Measurements from ENCODE around the gene PIPOX. TPM values are rescaled to one million over a fixed set of nuclear protein-coding genes. Genes with fewer than 3 reads are reported as not detected.
A peak's percentile ranks its signal among the peaks of the same experiment; 100 is the strongest.

PIPOX gene
- total and polyA plus RNA-seq, 2 of the 13 experiments (the other 11 are each of a cell fraction or from before 2014, with no cell fraction given) = 87.3 to 154 TPM

DNA sequence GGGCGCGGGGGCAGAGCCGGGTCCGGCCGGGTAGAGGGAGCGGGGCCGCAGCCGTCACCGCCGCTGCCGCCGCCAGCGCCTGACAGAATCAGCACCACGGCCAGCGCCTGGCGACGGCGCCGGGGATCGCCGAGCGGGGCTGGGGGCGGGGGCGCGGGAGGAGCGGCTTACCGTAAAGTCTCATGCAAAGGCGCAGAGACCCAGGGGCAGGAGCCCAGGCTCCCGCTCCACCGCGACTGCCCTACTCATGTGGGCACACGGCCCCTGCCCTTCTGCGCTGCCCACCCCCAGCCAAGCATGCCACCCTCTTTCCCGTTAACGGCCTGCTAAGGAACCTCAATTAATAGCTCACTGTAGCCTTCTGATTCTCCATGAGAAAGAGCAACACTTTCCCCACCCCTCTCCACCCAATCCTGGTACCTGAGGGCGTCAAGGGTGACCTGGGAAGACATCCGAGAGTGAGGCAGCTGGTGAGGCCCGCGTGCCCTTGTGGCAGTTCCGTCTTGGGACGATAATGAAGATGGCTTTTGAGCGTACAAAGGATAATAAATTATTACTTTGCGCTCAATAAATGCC is 36.9 kb upstream of the PIPOX start, which contains the start of gene SEZ6 (continued):
- TF ChIP-seq ZNF335 (CRISPR knock-in tag; IDR thresholded peaks at IDR 0.05) (peak; percentile 62; the same call in 1 of the 2 replicates), NCOA1 (CRISPR knock-in tag; IDR thresholded peaks at IDR 0.05) (no peak), STAT5B (CRISPR knock-in tag; IDR thresholded peaks at IDR 0.05) (peak; percentile 97), SYNCRIP (IDR thresholded peaks at IDR 0.05; ENCODE audit: insufficient read depth, low read depth, low read length) (no peak), ZNF598 (CRISPR knock-in tag; IDR thresholded peaks at IDR 0.05; ENCODE audit: borderline replicate concordance) (0 out of 2 replicates have a peak, but pooled peaks have one; percentile 38), ZNF572 (CRISPR knock-in tag; IDR thresholded peaks at IDR 0.05) (no peak), ZNF569 (CRISPR knock-in tag; IDR thresholded peaks at IDR 0.05; ENCODE audit: borderline replicate concordance) (no peak), SRY (CRISPR knock-in tag; IDR thresholded peaks at IDR 0.05) (peak; percentile 98), ZSCAN21 (CRISPR knock-in tag; IDR thresholded peaks at IDR 0.05; ENCODE audit: borderline replicate concordance) (peak; percentile 92), ZNF674 (CRISPR knock-in tag; IDR thresholded peaks at IDR 0.05; ENCODE audit: low read depth) (peak; percentile 65; the same call in 1 of the 2 replicates), HMG20A (CRISPR knock-in tag; IDR thresholded peaks at IDR 0.05; ENCODE audit: borderline replicate concordance) (no peak), ZNF446 (CRISPR knock-in tag; IDR thresholded peaks at IDR 0.05) (peak; percentile 68; the same call in 1 of the 2 replicates), ZNF136 (CRISPR knock-in tag; IDR thresholded peaks at IDR 0.05; ENCODE audit: low read depth) (no peak), MXD4 (CRISPR knock-in tag; IDR thresholded peaks at IDR 0.05) (peak; percentile 92; the same call in 1 of the 2 replicates), ZNF83 (CRISPR knock-in tag; IDR thresholded peaks at IDR 0.05; ENCODE audit: borderline replicate concordance) (peak; percentile 96), ZNF615 (CRISPR knock-in tag; IDR thresholded peaks at IDR 0.05; ENCODE audit: borderline replicate concordance) (no peak)
- TF ChIP-seq, protein P1, sequence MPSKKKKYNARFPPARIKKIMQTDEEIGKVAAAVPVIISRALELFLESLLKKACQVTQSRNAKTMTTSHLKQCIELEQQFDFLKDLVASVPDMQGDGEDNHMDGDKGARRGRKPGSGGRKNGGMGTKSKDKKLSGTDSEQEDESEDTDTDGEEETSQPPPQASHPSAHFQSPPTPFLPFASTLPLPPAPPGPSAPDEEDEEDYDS (CRISPR knock-in tag; IDR thresholded peaks at IDR 0.05) = 0 out of 2 replicates have a peak, but pooled peaks have one; percentile 35
- TF ChIP-seq, protein P2, sequence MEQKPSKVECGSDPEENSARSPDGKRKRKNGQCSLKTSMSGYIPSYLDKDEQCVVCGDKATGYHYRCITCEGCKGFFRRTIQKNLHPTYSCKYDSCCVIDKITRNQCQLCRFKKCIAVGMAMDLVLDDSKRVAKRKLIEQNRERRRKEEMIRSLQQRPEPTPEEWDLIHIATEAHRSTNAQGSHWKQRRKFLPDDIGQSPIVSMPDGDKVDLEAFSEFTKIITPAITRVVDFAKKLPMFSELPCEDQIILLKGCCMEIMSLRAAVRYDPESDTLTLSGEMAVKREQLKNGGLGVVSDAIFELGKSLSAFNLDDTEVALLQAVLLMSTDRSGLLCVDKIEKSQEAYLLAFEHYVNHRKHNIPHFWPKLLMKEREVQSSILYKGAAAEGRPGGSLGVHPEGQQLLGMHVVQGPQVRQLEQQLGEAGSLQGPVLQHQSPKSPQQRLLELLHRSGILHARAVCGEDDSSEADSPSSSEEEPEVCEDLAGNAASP (CRISPR knock-in tag; IDR thresholded peaks at IDR 0.05; ENCODE audit: borderline replicate concordance) = peak; percentile 86
- TF ChIP-seq, protein P3, sequence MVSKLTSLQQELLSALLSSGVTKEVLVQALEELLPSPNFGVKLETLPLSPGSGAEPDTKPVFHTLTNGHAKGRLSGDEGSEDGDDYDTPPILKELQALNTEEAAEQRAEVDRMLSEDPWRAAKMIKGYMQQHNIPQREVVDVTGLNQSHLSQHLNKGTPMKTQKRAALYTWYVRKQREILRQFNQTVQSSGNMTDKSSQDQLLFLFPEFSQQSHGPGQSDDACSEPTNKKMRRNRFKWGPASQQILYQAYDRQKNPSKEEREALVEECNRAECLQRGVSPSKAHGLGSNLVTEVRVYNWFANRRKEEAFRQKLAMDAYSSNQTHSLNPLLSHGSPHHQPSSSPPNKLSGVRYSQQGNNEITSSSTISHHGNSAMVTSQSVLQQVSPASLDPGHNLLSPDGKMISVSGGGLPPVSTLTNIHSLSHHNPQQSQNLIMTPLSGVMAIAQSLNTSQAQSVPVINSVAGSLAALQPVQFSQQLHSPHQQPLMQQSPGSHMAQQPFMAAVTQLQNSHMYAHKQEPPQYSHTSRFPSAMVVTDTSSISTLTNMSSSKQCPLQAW (CRISPR knock-in tag; IDR thresholded peaks at IDR 0.05) = no peak
- TF ChIP-seq, protein P4, sequence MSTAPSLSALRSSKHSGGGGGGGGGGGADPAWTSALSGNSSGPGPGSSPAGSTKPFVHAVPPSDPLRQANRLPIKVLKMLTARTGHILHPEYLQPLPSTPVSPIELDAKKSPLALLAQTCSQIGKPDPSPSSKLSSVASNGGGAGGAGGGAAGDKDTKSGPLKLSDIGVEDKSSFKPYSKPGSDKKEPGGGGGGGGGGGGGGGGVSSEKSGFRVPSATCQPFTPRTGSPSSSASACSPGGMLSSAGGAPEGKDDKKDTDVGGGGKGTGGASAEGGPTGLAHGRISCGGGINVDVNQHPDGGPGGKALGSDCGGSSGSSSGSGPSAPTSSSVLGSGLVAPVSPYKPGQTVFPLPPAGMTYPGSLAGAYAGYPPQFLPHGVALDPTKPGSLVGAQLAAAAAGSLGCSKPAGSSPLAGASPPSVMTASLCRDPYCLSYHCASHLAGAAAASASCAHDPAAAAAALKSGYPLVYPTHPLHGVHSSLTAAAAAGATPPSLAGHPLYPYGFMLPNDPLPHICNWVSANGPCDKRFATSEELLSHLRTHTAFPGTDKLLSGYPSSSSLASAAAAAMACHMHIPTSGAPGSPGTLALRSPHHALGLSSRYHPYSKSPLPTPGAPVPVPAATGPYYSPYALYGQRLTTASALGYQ (CRISPR knock-in tag; IDR thresholded peaks at IDR 0.05) = peak; percentile 70; the same call in 1 of the 2 replicates
- TF ChIP-seq, protein P5, sequence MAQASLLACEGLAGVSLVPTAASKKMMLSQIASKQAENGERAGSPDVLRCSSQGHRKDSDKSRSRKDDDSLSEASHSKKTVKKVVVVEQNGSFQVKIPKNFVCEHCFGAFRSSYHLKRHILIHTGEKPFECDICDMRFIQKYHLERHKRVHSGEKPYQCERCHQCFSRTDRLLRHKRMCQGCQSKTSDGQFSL (CRISPR knock-in tag; IDR thresholded peaks at IDR 0.05) = peak; percentile 34; the same call in 1 of the 2 replicates
- TF ChIP-seq, protein P6, sequence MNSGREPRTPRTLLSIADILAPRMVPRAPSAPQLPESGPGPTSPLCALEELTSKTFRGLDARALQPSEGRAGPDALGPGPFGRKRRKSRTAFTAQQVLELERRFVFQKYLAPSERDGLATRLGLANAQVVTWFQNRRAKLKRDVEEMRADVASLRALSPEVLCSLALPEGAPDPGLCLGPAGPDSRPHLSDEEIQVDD (CRISPR knock-in tag; IDR thresholded peaks at IDR 0.05; ENCODE audit: borderline replicate concordance) = peak; percentile 69; the same call in 1 of the 2 replicates
